SK-MEL-5 (cell line): ENCODE data around the gene PPP1R3F. TPM values are rescaled to one million over a fixed set of nuclear protein-coding genes. Genes with fewer than 3 reads are reported as not detected.
"Not testable (repeated sequence)": the region's sequence is repeated elsewhere in the genome, so short reads cannot be mapped to it uniquely, and the experiment has no call there.

Source experiments
- DNase-seq: peaks from one replicate; pipeline ENCODE4 v3.0.0-alpha.2; 2016; ENCODE audit warnings: low read depth, low spot score
- in situ Hi-C: cut with HindIII; loops from 2 replicates; pipeline ENCODE4 v1.10.0; 2016; ENCODE audit warnings: low sequenced_read_pairs, high pct_unique_total_duplicates, low pct_unique_long_range_greater_than_20kb
- total RNA-seq: library from RNA; depleted of rRNA; stranded (reverse); fragments of >200 nt; shearing (Covaris generic); gene quantifications from 2 replicates; pipeline ENCODE4 v1.2.3, GENCODE V29; 2014

Gene PPP1R3F
- total RNA-seq, 1 experiment from 2014 or later: 12.8 TPM

DNA sequence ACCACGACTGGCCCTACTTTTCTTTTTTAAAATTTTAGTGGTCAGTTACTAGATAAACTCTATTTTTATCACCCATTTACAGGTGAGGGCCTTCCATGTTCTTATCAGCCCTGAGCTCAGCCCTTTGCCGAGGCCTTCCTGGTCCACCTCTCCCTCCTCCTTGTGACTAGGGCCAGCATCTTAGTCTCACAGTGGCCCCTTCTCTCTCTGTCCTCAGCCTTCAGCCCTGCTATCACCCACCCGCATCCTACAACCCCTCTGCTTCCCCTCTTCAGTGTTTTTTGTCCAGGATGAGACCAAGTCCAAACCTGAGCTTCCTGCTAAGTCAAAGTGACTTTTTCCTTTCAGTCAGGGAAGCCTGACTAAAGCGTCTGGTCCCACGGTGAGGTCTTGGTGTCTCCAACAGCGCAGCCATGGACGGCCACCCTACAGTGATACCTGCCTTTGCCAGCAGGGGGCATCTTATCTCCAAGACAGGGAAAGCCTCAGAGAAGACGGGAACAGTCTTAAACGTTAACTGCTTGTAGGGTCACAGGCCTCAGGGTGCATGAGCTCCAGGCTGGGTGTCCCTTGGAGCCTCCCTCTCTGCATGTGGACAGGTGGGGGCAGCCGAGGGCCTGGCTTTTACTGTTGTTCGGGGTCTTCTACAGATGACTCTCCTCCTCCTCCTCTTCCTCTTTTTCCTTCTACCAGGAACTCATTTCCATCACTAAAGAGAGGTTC lies 22.2 kb downstream of the PPP1R3F start:
- in situ Hi-C loops: no loop called here

DNA sequence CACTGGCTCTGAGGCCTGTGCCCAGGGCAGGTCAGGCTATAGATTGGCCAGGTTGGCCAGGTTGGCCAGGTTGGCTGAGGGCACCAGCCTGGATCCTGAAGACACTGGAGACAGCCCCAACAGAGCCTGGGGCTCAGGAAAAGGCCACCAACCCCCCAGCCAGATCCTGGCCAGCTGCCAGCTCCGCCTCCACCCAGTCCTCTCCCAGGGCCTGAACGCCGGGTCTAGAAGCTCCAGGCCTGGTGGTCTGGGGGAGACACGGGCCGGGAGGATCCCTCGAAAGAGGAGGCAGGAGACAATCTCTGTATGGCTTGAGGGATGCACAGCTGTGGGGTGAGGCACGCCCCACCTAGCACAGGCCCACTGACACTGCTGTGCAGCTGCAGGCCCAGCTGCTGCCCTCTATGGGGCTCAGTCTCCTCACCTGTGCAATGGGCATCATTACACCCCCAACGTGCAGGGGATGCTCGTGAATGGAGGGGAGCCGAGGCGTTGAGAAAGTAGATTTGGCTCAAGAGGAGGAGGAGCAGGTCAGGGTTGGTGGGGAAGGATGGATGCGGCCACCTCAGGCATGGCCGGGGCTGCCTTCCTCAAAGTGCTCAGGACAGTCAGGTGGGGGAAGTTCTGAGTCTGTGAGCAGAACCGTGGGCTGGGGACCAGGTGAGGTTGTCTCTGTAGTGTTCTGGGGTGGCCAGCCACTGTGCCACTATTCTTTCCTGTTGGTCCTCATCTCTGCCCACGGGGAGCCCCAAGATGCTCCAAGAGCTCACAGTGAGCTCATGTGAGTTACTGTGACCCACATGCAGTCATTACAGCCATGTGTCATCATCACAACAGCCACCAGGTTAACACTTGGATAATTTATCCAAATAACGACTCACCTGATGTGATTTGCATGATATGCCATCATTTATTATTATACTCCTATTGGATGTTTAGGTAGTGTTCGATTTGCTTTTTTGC lies 23.1 kb downstream of the PPP1R3F start:
- no peak for DNase-seq
- in situ Hi-C loops: no loop called here

More for the DNA sequence above, 22.2 kb downstream of the PPP1R3F start:
- DNase-seq: peak; percentile 89

DNA sequence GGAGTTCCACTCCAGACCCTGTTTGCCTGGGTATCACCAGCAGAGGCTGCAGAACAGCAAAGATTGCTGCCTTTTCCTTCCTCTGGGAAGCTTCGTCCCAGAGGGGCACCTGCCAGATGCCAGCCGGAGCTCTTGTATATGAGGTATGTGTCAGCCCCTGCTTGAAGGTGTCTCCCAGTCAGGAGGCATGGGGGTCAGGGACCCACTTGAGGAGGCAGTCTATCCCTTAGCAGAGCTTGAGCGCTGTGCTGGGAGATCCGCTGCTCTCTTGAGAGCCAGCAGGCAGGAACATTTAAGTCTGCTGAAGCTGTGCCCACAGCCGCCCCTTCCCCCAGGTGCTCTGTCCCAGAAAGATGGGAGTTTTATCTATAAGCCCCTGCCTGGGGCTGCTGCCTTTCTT lies 29.7 kb downstream of the PPP1R3F start:
- in situ Hi-C loops, DNase-seq: not testable (repeated sequence)

GRCh38 chrX:49300703-49301102 lies 31.1 kb downstream of the PPP1R3F start:
- DNase-seq: no peak
- in situ Hi-C loops: no loop called here

GRCh38 chrX:49303346-49303745 lies 33.8 kb downstream of the PPP1R3F start, which contains the start of gene GAGE10:
GAGE10 (plus strand) TSS chrX:49303646; CDS start chrX:49304860, 1,214 bp downstream.
- in situ Hi-C loops: no loop called here
- DNase-seq: no peak

DNA sequence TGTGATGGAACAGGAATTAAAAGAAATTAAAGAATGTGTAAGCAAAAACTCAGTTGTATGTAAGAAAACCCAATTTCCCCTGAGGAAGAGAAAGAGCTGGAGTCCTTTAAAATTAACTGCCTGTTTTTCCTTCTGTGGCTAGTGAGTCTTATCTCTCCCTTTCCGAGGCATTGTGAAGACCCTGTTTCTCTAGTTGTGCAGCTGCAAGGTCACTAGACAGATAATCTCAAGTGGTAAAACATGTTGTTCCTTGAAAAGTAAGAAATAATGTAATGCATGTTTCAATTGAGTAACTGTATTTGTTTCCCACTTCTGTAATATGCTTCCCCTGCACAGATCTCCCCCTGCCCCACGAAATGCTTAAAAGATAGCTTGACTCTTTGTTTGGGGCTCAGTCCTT lies 38.2 kb downstream of the PPP1R3F start:
- in situ Hi-C loops, DNase-seq: not testable (repeated sequence)

DNA sequence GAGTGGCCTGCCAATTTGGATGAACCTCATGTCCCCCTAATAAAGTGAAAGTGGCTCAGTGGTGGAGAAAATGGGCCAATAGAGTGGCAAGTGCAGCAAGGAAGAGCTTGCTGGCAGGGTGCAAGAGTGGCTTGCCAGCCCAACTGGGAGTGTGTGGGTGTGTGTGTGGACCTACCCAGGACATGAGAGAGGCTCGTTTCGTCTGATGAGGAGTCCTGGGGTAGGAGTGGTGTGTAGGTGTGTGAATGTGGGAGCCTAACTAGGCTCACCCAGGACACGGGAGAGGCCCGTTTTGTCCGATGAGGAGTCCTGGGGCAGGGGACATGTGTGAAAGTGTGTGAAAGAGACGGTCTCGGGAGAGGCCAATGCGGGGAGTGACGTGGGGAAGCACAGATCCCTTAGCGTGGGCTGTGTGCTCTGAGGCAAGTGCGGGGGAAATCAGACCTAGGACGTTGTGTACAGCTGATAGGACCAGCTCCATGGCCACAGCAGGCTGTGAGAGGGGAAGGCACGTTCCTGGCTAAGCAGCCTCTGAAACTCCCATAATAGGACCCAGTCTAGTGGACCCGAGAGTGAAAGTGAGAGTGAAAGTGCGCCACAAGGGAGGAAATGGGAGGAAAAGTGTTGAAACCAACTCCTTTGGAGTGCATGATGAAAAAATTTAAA lies 39.1 kb downstream of the PPP1R3F start:
- DNase-seq: peak; percentile 26
- in situ Hi-C loops: no loop called here

- in situ Hi-C loops: no loop called here
- peak; percentile 18 for DNase-seq
Observed at GRCh38 chrX:49309401-49309981, 39.9 kb downstream of the PPP1R3F start.

- DNase-seq: no peak
- in situ Hi-C loops: no loop called here
Observed at GRCh38 chrX:49310371-49310770, 40.8 kb downstream of the PPP1R3F start.

DNA sequence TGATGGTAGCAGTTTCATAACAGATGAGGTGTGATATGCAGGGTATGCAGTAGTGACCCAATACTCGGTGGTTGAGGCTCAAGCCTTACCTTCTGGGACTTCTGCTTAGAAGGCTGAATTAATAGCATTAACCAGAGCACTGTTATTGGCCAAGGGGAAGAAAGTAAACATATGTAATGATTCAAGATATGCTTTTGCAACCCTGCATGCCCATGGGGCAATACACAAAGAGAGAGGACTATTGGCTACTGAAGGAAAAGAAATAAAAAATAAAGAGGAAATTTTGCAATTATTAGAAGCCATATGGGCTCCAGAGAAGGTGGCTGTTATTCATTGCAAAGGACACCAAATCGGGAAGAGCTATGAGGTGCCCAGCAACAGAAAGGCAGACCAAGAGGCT lies 42.6 kb downstream of the PPP1R3F start:
- in situ Hi-C loops: no loop called here
- DNase-seq: no peak

DNA sequence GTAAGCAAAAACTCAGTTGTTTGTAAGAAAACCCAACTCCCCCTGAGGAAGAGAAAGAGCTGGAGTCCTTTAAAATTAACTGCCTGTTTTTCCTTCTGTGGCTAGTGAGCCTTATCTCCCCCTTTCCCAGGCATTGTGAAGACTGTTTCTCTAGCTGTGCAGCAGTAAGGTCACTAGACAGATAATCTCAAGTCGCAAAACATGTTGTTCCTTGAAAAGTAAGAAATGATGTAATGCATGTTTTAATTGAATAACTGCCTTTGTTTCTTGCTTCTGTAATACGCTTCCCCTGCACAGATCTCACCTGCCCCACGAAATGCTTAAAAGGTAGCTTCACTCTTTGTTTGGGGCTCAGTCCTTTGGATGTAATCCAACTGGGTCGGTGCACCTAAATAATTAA lies 46.5 kb downstream of the PPP1R3F start:
- no peak for DNase-seq
- in situ Hi-C loops: no loop called here

GRCh38 chrX:49321737-49322136 lies 52.1 kb downstream of the PPP1R3F start, which contains the start of gene GAGE12J:
GAGE12J (plus strand) TSS chrX:49322037; CDS start chrX:49323194, 1,157 bp downstream.
- DNase-seq, in situ Hi-C loops: not testable (repeated sequence)

- in situ Hi-C loops, DNase-seq: not testable (repeated sequence)
Observed at GRCh38 chrX:49322266-49322665, 52.7 kb downstream of the PPP1R3F start.

GRCh38 chrX:49323735-49324134 lies 54.1 kb downstream of the PPP1R3F start:
- in situ Hi-C loops, DNase-seq: not testable (repeated sequence)

GRCh38 chrX:49330421-49330820 lies 60.8 kb downstream of the PPP1R3F start:
- DNase-seq, in situ Hi-C loops: not testable (repeated sequence)

- DNase-seq, in situ Hi-C loops: not testable (repeated sequence)
Observed at GRCh38 chrX:49331282-49331681, 61.7 kb downstream of the PPP1R3F start, which contains the start of gene GAGE13. GAGE13 (plus strand) TSS chrX:49331582; CDS start chrX:49332738, 1,156 bp downstream.

- DNase-seq, in situ Hi-C loops: not testable (repeated sequence)
Observed at GRCh38 chrX:49331841-49332240, 62.2 kb downstream of the PPP1R3F start.
